NCI-H1048 (cell line): ENCODE data around the gene TAS1R2.
"Not testable (repeated sequence)": the region's sequence is repeated elsewhere in the genome, so short reads cannot be mapped to it uniquely, and the experiment has no call there.

ENCODE experiments used
- DNase-seq: peaks from one replicate; lab custom pipeline; 2025; lab: John Stamatoyannopoulos, UW

The TAS1R2 gene

DNA sequence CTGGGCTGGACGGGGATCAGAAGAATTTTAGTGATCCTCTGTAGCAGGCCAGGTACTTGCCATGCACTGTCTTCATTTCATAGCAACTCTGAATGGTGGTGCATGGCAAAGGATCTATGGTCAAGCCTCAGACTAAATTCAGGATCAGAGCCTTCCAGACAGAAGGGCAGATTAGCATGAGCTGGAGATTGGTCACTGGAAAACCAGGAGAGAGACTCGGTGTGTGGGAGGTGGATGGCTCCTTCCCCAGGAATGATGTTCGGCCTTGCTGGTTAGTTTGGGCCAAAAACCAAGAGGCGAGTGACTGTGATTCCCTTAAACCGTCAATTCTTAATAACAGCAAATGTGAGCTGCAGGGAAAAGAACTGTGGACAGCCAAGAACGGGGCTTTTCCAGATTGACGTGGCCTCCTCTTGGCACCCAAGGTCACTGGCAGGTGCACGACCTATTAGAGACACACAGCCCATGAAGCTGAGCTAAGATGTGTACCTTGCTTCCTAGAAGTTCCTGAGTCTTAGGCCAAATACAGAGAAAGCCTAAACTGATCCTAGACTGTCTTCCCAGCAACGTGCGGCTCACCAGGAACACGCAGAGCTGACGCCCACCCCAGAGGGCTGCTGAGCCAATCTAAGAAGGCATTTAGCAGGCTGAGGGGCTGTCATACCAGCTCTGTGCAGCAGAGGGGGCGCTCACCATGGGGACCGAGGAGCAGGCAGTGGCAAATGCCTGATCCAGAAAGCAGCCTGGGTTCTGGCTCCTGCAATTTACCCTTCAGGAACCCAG lies 24.4 kb upstream of the TAS1R2 start:
- peak; percentile 1 for DNase-seq

GRCh38 chr1:18883079-18883478 lies 23.6 kb upstream of the TAS1R2 start:
- no peak for DNase-seq

- DNase-seq, result no peak
Measured at GRCh38 chr1:18882486-18882885, 23.0 kb upstream of the TAS1R2 start.

DNA sequence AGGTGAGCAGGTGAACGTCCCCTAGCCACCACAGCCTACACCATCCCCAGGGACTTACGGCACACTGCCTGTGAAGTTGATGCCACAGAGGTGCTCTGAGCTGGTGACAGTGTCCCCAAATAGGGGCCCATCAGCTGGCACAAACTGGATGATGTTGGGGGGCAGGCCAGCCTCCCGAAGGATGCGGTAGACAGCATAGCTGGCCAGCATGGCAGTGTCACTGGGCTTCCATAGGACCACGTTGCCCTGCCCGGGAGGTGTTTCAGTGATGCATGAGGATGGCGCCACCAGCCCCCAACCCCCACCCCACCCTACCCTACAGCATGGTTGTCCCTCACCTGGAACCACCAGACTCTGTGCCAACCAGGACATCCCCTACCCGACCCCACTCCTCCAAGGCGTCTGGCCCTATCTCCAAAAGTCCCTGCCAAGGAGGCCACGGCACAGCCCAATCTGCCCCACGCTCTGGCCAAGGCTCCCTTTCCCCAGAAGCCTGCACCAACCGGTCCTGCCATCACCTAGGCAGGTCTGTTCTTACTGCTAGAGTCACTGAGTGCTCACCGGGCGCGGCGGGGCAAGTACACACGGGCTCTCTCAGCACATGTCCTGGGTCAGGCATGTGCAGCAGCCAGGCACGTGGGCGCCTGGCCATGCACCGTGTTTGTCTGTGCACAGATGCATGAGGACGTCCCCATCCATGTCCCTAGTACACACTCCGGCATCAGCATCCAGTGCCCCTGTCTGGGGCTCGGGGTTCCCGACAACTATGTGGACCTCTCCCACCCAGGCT lies 22.4 kb upstream of the TAS1R2 start:
- DNase-seq, result no peak

DNA sequence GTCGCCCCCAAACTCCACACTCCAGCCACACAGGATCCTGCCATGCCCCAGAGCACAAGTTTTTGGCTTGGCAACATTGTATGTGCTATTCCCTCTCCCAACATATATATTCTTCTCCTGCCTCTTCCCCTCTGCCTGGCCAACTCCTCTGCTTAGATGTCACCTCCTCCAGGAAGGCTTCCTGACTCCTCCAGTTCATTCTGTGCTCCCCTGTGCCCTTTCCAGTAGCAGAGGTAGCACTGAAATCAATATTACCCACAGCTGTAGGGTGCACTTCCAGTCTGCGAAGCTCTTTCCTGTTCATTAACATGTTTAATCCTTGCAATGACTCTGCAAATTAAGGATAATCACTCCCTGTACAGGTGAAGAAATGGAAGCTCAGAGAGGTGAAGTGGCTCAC lies 21.7 kb upstream of the TAS1R2 start:
- no peak for DNase-seq

GRCh38 chr1:18880585-18880984 lies 21.1 kb upstream of the TAS1R2 start:
- no peak for DNase-seq

GRCh38 chr1:18879791-18880309 lies 20.4 kb upstream of the TAS1R2 start:
- DNase-seq, result no peak

DNA sequence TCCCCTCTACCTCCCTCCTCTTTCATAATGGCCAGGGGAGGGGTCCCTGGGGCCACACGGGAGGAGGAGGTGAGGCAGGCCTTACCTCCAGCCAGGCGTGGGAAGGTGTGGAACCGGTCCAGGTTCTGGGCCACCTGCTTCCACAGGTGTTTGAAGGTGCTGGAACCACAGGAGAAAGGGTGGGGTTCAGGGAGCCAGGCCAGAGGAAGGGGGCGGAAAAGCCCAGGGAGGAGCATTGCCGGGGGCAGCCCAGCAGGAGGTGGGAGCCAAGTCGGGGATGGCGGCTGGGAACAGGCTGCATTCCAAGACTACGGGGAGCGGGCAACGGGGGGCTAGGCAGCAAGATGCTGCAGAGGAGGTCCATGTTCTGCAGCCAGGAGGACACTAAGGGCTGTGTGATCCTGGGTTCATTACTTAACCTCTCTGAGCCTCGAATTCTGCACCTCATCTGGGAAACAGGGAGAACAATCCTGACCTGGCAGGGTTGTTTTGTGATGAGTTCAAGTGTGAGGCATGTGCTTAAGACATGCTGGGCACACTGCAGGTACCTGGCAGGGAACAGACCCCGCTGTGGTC lies 19.8 kb upstream of the TAS1R2 start:
- DNase-seq, result no peak

GRCh38 chr1:18878538-18879214 lies 19.2 kb upstream of the TAS1R2 start:
- DNase-seq, result no peak

GRCh38 chr1:18877282-18877681 lies 17.8 kb upstream of the TAS1R2 start:
- no peak for DNase-seq

GRCh38 chr1:18876210-18876609 lies 16.8 kb upstream of the TAS1R2 start:
- DNase-seq, result no peak

DNA sequence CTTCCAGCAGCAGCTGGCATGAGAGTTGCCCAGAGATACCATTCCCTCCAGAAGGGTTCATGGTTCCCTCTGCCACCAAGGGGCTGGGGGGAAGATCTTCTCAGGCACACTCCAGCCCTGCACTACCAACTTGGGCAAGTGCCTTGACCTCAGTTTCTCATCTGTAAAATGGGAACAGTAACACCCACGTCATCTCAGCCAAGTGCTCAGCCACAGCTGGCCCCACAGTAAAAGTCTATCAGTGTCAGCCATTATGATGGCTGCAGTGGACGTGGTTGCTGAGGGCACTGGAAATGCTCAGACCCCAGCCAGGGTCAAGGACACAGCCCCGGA lies 16.3 kb upstream of the TAS1R2 start:
- DNase-seq, result no peak

- DNase-seq, result peak; percentile 14
Measured at GRCh38 chr1:18875107-18875795, 15.8 kb upstream of the TAS1R2 start.

GRCh38 chr1:18874600-18874999 lies 15.1 kb upstream of the TAS1R2 start:
- DNase-seq, result no peak

DNA sequence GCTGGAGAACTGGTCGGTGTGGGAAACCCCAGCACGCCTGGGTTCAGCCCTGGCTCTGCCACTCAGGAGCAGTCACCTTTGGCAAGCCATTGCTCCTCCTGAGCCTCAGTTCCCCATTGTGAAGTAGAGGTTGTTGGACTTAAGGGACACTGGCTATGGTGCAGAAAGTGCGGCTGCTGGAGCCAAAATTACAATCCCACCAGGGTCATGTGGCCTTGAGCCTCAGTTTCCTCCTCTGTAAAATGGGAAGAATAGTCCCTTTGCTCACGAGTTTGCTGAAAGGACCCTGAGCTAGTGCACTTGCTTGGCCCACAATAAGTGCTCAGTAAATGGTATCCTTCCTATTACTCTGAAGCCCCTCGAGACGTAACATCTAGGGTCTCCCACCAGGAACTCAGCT lies 14.6 kb upstream of the TAS1R2 start:
- no peak for DNase-seq

GRCh38 chr1:18872071-18872611 lies 12.7 kb upstream of the TAS1R2 start:
- DNase-seq, result no peak

GRCh38 chr1:18871401-18872070 lies 12.1 kb upstream of the TAS1R2 start:
- no peak for DNase-seq

DNA sequence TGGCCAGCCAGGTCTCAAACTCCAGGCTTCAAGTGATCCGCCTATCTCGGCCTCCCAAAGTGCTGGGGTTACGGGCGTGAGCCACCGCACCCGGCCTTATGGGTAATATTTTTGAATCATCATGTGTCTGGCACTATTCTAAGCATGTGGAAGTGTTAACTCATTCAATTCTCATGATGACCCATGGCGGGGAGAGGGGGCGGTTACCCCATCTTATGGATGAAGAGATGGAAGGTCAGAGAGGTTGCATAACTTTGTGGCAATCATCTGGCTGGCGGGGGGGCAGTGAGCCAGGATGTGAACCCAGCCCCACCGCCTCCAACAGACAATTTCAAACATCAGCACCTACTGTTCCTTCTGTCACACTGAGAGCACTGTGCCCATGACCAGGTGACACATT lies 11.5 kb upstream of the TAS1R2 start:
- DNase-seq, result no peak

DNA sequence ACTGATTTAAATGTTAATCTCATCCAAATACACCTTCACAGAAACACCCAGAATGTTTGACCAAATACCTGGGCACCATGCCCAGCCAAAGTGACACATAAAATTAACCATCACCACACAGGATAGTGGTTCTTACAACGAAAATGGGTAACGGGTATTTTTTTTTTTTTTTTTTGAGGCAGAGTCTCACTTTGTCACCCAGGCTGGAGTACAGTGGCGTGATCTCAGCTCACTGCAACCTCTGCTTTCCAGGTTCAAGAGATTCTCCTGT lies 11.1 kb upstream of the TAS1R2 start:
- not testable (repeated sequence) for DNase-seq

GRCh38 chr1:18869847-18870594 lies 10.6 kb upstream of the TAS1R2 start:
- DNase-seq, result no peak
